CD8-positive, alpha-beta memory T cell (primary cell): ENCODE results near the gene SLIT1. TPM values are rescaled to one million over a fixed set of nuclear protein-coding genes. Genes with fewer than 3 reads are reported as not detected.

Experiments
- CTCF ChIA-PET: fragments of 350-600 bp; sonication (Branson Sonifier 250); formaldehyde crosslinking; loops from one replicate; lab custom pipeline; 2021; ENCODE audit warnings: antibody characterized with exemption; lab: Charles Lee
- POLR2A ChIA-PET: fragments of 350-600 bp; sonication (Branson Sonifier 250); formaldehyde crosslinking; loops from one replicate; lab custom pipeline; 2021; ENCODE audit warnings: antibody characterized with exemption; lab: Charles Lee
- DNase-seq, 5 donors: peaks; one replicate each; pipeline versions ENCODE4 v3.0.0 to v3.0.0-alpha.2; 2020 to 2022; ENCODE audit warnings: mixed read lengths in 1 of 5
- H3K27ac ChIP-seq: one replicate; pipeline ENCODE4 v1.7.0; 2013; ENCODE audit warnings: low read depth, mild to moderate bottlenecking, low read length, moderate library complexity
- H3K27me3 ChIP-seq: 2 replicates; pipeline ENCODE4 v1.7.0; 2013; ENCODE audit warnings: low read length, mild to moderate bottlenecking; ENCODE audit not compliant: insufficient read depth, poor library complexity, severe bottlenecking
- H3K36me3 ChIP-seq: 2 replicates; pipeline ENCODE4 v1.7.0; 2013; ENCODE audit warnings: mild to moderate bottlenecking, low read length, moderate library complexity; ENCODE audit not compliant: insufficient read depth
- H3K4me1 ChIP-seq: 2 replicates; pipeline ENCODE4 v1.7.0; 2013; ENCODE audit warnings: mild to moderate bottlenecking, low read length, moderate library complexity; ENCODE audit not compliant: insufficient read depth
- H3K4me3 ChIP-seq: 2 replicates; pipeline ENCODE4 v1.7.0; 2013; ENCODE audit warnings: mild to moderate bottlenecking, low read length
- H3K9me3 ChIP-seq: 2 replicates; pipeline ENCODE4 v1.7.0; 2013; ENCODE audit warnings: mild to moderate bottlenecking, low read length
- H3K27ac Mint-ChIP-seq, 8 donors: one replicate each; pipeline ENCODE4 v1.8.0; 2020 to 2021; ENCODE audit warnings: mixed read lengths in 8 of 8, mild to moderate bottlenecking in 6 of 8, inconsistent platforms in 3 of 8, moderate library complexity in 3 of 8
- H3K27me3 Mint-ChIP-seq, 2 donors: one replicate each; pipeline ENCODE4 v1.8.0; 2020 to 2021; ENCODE audit warnings: mixed read lengths in 2 of 2, mild to moderate bottlenecking in 1 of 2, moderate library complexity in 1 of 2
- H3K36me3 Mint-ChIP-seq, 3 donors: one replicate each; pipeline ENCODE4 v1.8.0; 2020 to 2021; ENCODE audit warnings: mixed read lengths in 3 of 3, inconsistent platforms in 1 of 3, mild to moderate bottlenecking in 1 of 3
- H3K4me1 Mint-ChIP-seq, 3 donors: one replicate each; pipeline ENCODE4 v1.8.0; 2020 to 2021; ENCODE audit warnings: mixed read lengths in 3 of 3, inconsistent platforms in 1 of 3, mild to moderate bottlenecking in 1 of 3
- H3K4me3 Mint-ChIP-seq, 7 donors: one replicate each; pipeline ENCODE4 v1.8.0; 2020 to 2021; ENCODE audit warnings: mixed read lengths in 7 of 7, mild to moderate bottlenecking in 6 of 7, moderate library complexity in 4 of 7, inconsistent platforms in 2 of 7
- H3K9me3 Mint-ChIP-seq, 5 donors: one replicate each; pipeline ENCODE4 v1.8.0; 2020 to 2022; ENCODE audit warnings: mixed read lengths in 5 of 5, mild to moderate bottlenecking in 3 of 5, moderate library complexity in 2 of 5, inconsistent platforms in 1 of 5
- polyA plus RNA-seq: library from polyadenylated mRNA; unstranded; fragments of 300-500 nt; fragmentation: Illumina TruSeq; gene quantifications from one replicate; pipeline ENCODE4 v1.2.3, GENCODE V29; 2021
- total RNA-seq, 2 experiments: library from RNA; stranded (reverse); gene quantifications; one replicate each; pipeline ENCODE4 v1.2.3, GENCODE V29; 2021

The SLIT1 gene
- total and polyA plus RNA-seq, 3 experiments from 2014 or later = 0.06 to 0.20 TPM; not detected in 1

GRCh38 chr10:97101166-97101940 is 84.4 kb downstream of the SLIT1 start:
- no peak for DNase-seq
- H3K36me3 ChIP-seq = no peaks in the 10 kb centered on the region
- H3K9me3 Mint-ChIP-seq = no peaks in the 10 kb centered on the region
- POLR2A ChIA-PET = no interaction called here
- no peak overlapping the region for H3K27ac ChIP-seq
- H3K27ac Mint-ChIP-seq = peak overlapping the region in 1 of 8 donors; percentile 55
- no peaks in the 10 kb centered on the region for H3K9me3 ChIP-seq
- H3K27me3 Mint-ChIP-seq = no peaks in the 10 kb centered on the region
- no peaks in the 10 kb centered on the region for H3K27me3 ChIP-seq
- CTCF ChIA-PET = no interaction called here
- H3K4me3 Mint-ChIP-seq = no peak overlapping the region
- H3K4me1 Mint-ChIP-seq = peaks cover 16 to 23% (median 22%) of the 10 kb centered on the region in 3 donors
- no peaks in the 10 kb centered on the region for H3K36me3 Mint-ChIP-seq
- no peak overlapping the region for H3K4me3 ChIP-seq
- H3K4me1 ChIP-seq = peaks cover 7% of the 10 kb centered on the region

DNA sequence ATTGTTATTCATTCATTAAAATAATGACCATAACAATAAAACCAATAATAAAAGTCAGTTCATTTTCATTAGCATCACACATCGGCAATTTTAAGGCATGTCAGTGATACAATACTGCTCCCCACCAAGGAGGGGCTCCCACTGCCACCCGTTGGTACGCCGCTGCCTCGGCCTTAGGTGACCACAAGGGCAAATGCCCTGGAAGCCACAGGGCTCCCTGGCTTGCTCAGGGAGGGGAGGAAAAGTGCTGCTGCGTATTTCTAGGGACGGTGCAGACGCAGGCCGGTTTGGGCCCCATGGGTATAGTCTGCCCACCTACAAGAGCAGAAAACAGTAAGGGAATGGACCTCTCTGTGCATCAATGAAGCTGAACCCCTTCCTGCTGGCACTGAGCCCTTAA is 85.1 kb downstream of the SLIT1 start:
- no peak for DNase-seq
- Mint-ChIP-seq H3K36me3 (no peaks in the 10 kb centered on the region), H3K4me1 (peaks cover 23 to 29% (median 29%) of the 10 kb centered on the region in 3 donors), H3K9me3 (no peaks in the 10 kb centered on the region), H3K4me3 (no peak overlapping the region), H3K27ac (no peak overlapping the region), H3K27me3 (no peaks in the 10 kb centered on the region)
- POLR2A ChIA-PET = no interaction called here
- Histone ChIP-seq H3K27ac (no peak overlapping the region), H3K9me3 (no peaks in the 10 kb centered on the region), H3K4me1 (peaks cover 12% of the 10 kb centered on the region), H3K4me3 (no peak overlapping the region), H3K27me3 (no peaks in the 10 kb centered on the region), H3K36me3 (no peaks in the 10 kb centered on the region)
- CTCF ChIA-PET = no interaction called here

GRCh38 chr10:97099868-97100267 is 85.9 kb downstream of the SLIT1 start:
- no peak for DNase-seq
- no peak overlapping the region for H3K4me3 ChIP-seq
- H3K4me3 Mint-ChIP-seq = no peak overlapping the region
- H3K36me3 ChIP-seq = no peaks in the 10 kb centered on the region
- POLR2A ChIA-PET = no interaction called here
- no peaks in the 10 kb centered on the region for H3K36me3 Mint-ChIP-seq
- no peaks in the 10 kb centered on the region for H3K27me3 ChIP-seq
- peaks cover 31 to 37% (median 36%) of the 10 kb centered on the region in 3 donors for H3K4me1 Mint-ChIP-seq
- H3K9me3 Mint-ChIP-seq = no peaks in the 10 kb centered on the region
- CTCF ChIA-PET = interaction anchor here (1.0 kb wide), 1 partner anchor 110 kb away, joined by 3 read pairs; no protein-coding TSS in a partner anchor
- no peaks in the 10 kb centered on the region for H3K27me3 Mint-ChIP-seq
- H3K4me1 ChIP-seq = peaks cover 20% of the 10 kb centered on the region
- no peaks in the 10 kb centered on the region for H3K9me3 ChIP-seq
- H3K27ac Mint-ChIP-seq = no peak overlapping the region
- H3K27ac ChIP-seq = no peak overlapping the region

GRCh38 chr10:97099089-97099488 is 86.7 kb downstream of the SLIT1 start:
- no peaks in the 10 kb centered on the region for H3K36me3 ChIP-seq
- H3K4me3 ChIP-seq = no peak overlapping the region
- ChIA-PET POLR2A (no interaction called here), CTCF (interaction anchor here (1.0 kb wide), 1 partner anchor 111 kb away, joined by 3 read pairs; no protein-coding TSS in a partner anchor)
- Mint-ChIP-seq H3K9me3 (no peaks in the 10 kb centered on the region), H3K27me3 (no peaks in the 10 kb centered on the region), H3K4me1 (peaks cover 37 to 43% (median 43%) of the 10 kb centered on the region in 3 donors), H3K4me3 (no peak overlapping the region), H3K27ac (no peak overlapping the region), H3K36me3 (no peaks in the 10 kb centered on the region)
- no peak overlapping the region for H3K27ac ChIP-seq
- H3K9me3 ChIP-seq = no peaks in the 10 kb centered on the region
- H3K27me3 ChIP-seq = no peaks in the 10 kb centered on the region
- DNase-seq = no peak
- peaks cover 22% of the 10 kb centered on the region for H3K4me1 ChIP-seq

GRCh38 chr10:97097084-97097433 is 88.7 kb downstream of the SLIT1 start:
- Histone ChIP-seq H3K27ac (no peak overlapping the region), H3K9me3 (no peaks in the 10 kb centered on the region), H3K4me3 (no peak overlapping the region), H3K27me3 (no peaks in the 10 kb centered on the region), H3K4me1 (peaks cover 22% of the 10 kb centered on the region), H3K36me3 (no peaks in the 10 kb centered on the region)
- peak overlapping the region in 7 of 8 donors; percentile 12 to 94 (median 84) for H3K27ac Mint-ChIP-seq
- H3K27me3 Mint-ChIP-seq = no peaks in the 10 kb centered on the region
- ChIA-PET CTCF (interaction anchor here (1.4 to 3.5 kb wide), 3 partner anchors 15 to 113 kb away, joined by 5 to 17 read pairs (median 10); no protein-coding TSS in a partner anchor), POLR2A (no interaction called here)
- H3K4me1 Mint-ChIP-seq = peaks cover 37 to 44% (median 43%) of the 10 kb centered on the region in 3 donors
- H3K36me3 Mint-ChIP-seq = no peaks in the 10 kb centered on the region
- H3K9me3 Mint-ChIP-seq = no peaks in the 10 kb centered on the region
- no peak for DNase-seq
- peak overlapping the region; percentile 61 to 89 (median 78) for H3K4me3 Mint-ChIP-seq

GRCh38 chr10:97096261-97097083 is 89.3 kb downstream of the SLIT1 start:
- peak overlapping the region; percentile 61 to 89 (median 78) for H3K4me3 Mint-ChIP-seq

GRCh38 chr10:97095701-97096260 is 90.0 kb downstream of the SLIT1 start:
- peaks cover 2 to 5% of the 10 kb centered on the region in 2 donors for H3K27me3 Mint-ChIP-seq
- Histone ChIP-seq H3K36me3 (no peaks in the 10 kb centered on the region), H3K4me3 (no peak overlapping the region), H3K4me1 (peaks cover 22% of the 10 kb centered on the region), H3K9me3 (no peaks in the 10 kb centered on the region), H3K27me3 (no peaks in the 10 kb centered on the region), H3K27ac (peak overlapping the region; percentile 24)
- H3K4me3 Mint-ChIP-seq = peak overlapping the region; percentile 61 to 89 (median 78)
- H3K9me3 Mint-ChIP-seq = no peaks in the 10 kb centered on the region
- H3K27ac Mint-ChIP-seq = peak overlapping the region; percentile 70 to 94 (median 87)
- DNase-seq = no peak
- CTCF ChIA-PET = interaction anchor here (1.1 to 3.5 kb wide), 4 partner anchors 10 to 115 kb away, joined by 3 to 17 read pairs (median 8); no protein-coding TSS in a partner anchor
- no peaks in the 10 kb centered on the region for H3K36me3 Mint-ChIP-seq
- POLR2A ChIA-PET = no interaction called here
- H3K4me1 Mint-ChIP-seq = peaks cover 37 to 44% (median 43%) of the 10 kb centered on the region in 3 donors

More at GRCh38 chr10:97096261-97097083, 89.3 kb downstream of the SLIT1 start:
- no peaks in the 10 kb centered on the region for H3K36me3 Mint-ChIP-seq
- peak overlapping the region; percentile 70 to 94 (median 87) for H3K27ac Mint-ChIP-seq
- peak overlapping the region; percentile 24 for H3K27ac ChIP-seq
- peak; percentile 5 to 77 (median 36) for DNase-seq
- H3K27me3 Mint-ChIP-seq = peaks cover 0 to 1% of the 10 kb centered on the region in 2 donors
- no peak overlapping the region for H3K4me3 ChIP-seq
- H3K4me1 ChIP-seq = peaks cover 22% of the 10 kb centered on the region
- no peaks in the 10 kb centered on the region for H3K36me3 ChIP-seq
- H3K9me3 Mint-ChIP-seq = no peaks in the 10 kb centered on the region
- H3K9me3 ChIP-seq = no peaks in the 10 kb centered on the region
- POLR2A ChIA-PET = no interaction called here
- CTCF ChIA-PET = interaction anchor here (1.4 to 3.5 kb wide), 3 partner anchors 15 to 114 kb away, joined by 5 to 17 read pairs (median 10); no protein-coding TSS in a partner anchor
- no peaks in the 10 kb centered on the region for H3K27me3 ChIP-seq
- H3K4me1 Mint-ChIP-seq = peaks cover 37 to 44% (median 43%) of the 10 kb centered on the region in 3 donors
